HEK293 (cell line): ENCODE measurements around the gene CACNB2.

Source experiments
- CTCF ChIA-PET: fragments of 350-600 bp; formaldehyde crosslinking; extraction: SDS; loops from one replicate; lab custom pipeline; 2021; ENCODE audit warnings: antibody characterized with exemption; lab: Yijun Ruan, JAX
- POLR2A ChIA-PET: fragments of 300-600 bp; formaldehyde crosslinking; extraction: SDS; loops from one replicate; lab custom pipeline; 2020; ENCODE audit warnings: antibody characterized with exemption, inconsistent platforms; lab: Yijun Ruan, JAX
- H3K27ac ChIP-seq: fragments of 200-500 bp; sonication (Bioruptor generic); 2 replicates; pipeline ENCODE4 v1.5.1; 2014; ENCODE audit warnings: low read depth, low read length, control low read depth, inconsistent platforms; ENCODE audit errors: extremely low read depth
- H3K36me3 ChIP-seq, 2 experiments: fragments of 200-500 bp in 1 of 2; sonication (Bioruptor generic) in 1 of 2; 1 replicate in 1 of 2; 2 replicates in 1 of 2; pipeline ENCODE4 v1.5.1; 2014 to 2017; ENCODE audit warnings: inconsistent platforms in 2 of 2, low read length in 2 of 2; ENCODE audit not compliant: control insufficient read depth in 2 of 2, insufficient read depth in 1 of 2
- H3K4me1 ChIP-seq: fragments of 200-500 bp; sonication (Bioruptor generic); 2 replicates; pipeline ENCODE4 v1.5.1; 2014; ENCODE audit warnings: mild to moderate bottlenecking, low read length, inconsistent platforms; ENCODE audit not compliant: control insufficient read depth, insufficient read depth
- H3K4me3 ChIP-seq: 2 replicates; pipeline ENCODE4 v1.5.1; 2011; ENCODE audit warnings: low read depth, mild to moderate bottlenecking, control low read depth, low read length, moderate library complexity
- H3K9me3 ChIP-seq: fragments of 200-500 bp; sonication (Bioruptor generic); 2 replicates; pipeline ENCODE4 v1.5.1; 2014; ENCODE audit warnings: low read depth, low read length, inconsistent platforms; ENCODE audit not compliant: control insufficient read depth, insufficient read depth
- GLI4 ChIP-seq: fragments of 450-650 bp; formaldehyde crosslinking; IDR thresholded peaks from 2 replicates; pipeline ENCODE4 v1.5.1; 2016; ENCODE audit warnings: missing biosample characterization, missing genetic modification characterization
- MEIS1 ChIP-seq: sonication (generic); formaldehyde crosslinking; IDR thresholded peaks from 2 replicates; pipeline ENCODE4 v1.8.1; 2022; ENCODE audit warnings: missing genetic modification reagents, mild to moderate bottlenecking, borderline replicate concordance
- WT1 ChIP-seq: fragments of 450-650 bp; formaldehyde crosslinking; IDR thresholded peaks from 2 replicates; pipeline ENCODE4 v1.5.1; 2016; ENCODE audit warnings: missing biosample characterization, missing genetic modification characterization
- ZNF211 ChIP-seq: fragments of 450-650 bp; formaldehyde crosslinking; IDR thresholded peaks from 2 replicates; pipeline ENCODE4 v1.5.1; 2016; ENCODE audit warnings: low read depth, missing biosample characterization, missing genetic modification characterization
- ZNF221 ChIP-seq: fragments of 450-650 bp; formaldehyde crosslinking; IDR thresholded peaks from 2 replicates; pipeline ENCODE4 v1.5.1; 2017; ENCODE audit warnings: missing biosample characterization, missing genetic modification characterization, borderline replicate concordance
- ZNF416 ChIP-seq: fragments of 450-650 bp; formaldehyde crosslinking; IDR thresholded peaks from 2 replicates; pipeline ENCODE4 v1.5.1; 2016; ENCODE audit warnings: missing biosample characterization, missing genetic modification characterization
- ZNF544 ChIP-seq: fragments of 450-650 bp; formaldehyde crosslinking; IDR thresholded peaks from 2 replicates; pipeline ENCODE4 v1.5.0; 2017; ENCODE audit warnings: missing biosample characterization, missing genetic modification characterization
- TF ChIP-seq, protein P1 (sequence below): fragments of 450-650 bp; formaldehyde crosslinking; IDR thresholded peaks from 2 replicates; pipeline ENCODE4 v1.5.1; 2016; ENCODE audit warnings: missing biosample characterization, missing genetic modification characterization
- TF ChIP-seq, protein P2 (sequence below): fragments of 450-650 bp; formaldehyde crosslinking; IDR thresholded peaks from 2 replicates; pipeline ENCODE4 v1.5.1; 2016; ENCODE audit warnings: missing biosample characterization, missing genetic modification characterization
- TF ChIP-seq, protein P3 (sequence below): fragments of 450-650 bp; formaldehyde crosslinking; IDR thresholded peaks from 2 replicates; pipeline ENCODE4 v1.5.1; 2016; ENCODE audit warnings: missing biosample characterization, missing genetic modification characterization
- TF ChIP-seq, protein P4 (sequence below): fragments of 450-650 bp; formaldehyde crosslinking; IDR thresholded peaks from 2 replicates; pipeline ENCODE4 v1.5.1; 2016; ENCODE audit warnings: missing biosample characterization, missing genetic modification characterization, low read depth
- TF ChIP-seq, protein P5 (sequence below): fragments of 450-650 bp; formaldehyde crosslinking; IDR thresholded peaks from 2 replicates; pipeline ENCODE4 v1.5.1; 2017; ENCODE audit warnings: missing biosample characterization, missing genetic modification characterization
- TF ChIP-seq, protein P6 (sequence below): fragments of 450-650 bp; formaldehyde crosslinking; IDR thresholded peaks from 2 replicates; pipeline ENCODE4 v1.5.1; 2016; ENCODE audit warnings: missing biosample characterization, missing genetic modification characterization

Gene CACNB2

DNA sequence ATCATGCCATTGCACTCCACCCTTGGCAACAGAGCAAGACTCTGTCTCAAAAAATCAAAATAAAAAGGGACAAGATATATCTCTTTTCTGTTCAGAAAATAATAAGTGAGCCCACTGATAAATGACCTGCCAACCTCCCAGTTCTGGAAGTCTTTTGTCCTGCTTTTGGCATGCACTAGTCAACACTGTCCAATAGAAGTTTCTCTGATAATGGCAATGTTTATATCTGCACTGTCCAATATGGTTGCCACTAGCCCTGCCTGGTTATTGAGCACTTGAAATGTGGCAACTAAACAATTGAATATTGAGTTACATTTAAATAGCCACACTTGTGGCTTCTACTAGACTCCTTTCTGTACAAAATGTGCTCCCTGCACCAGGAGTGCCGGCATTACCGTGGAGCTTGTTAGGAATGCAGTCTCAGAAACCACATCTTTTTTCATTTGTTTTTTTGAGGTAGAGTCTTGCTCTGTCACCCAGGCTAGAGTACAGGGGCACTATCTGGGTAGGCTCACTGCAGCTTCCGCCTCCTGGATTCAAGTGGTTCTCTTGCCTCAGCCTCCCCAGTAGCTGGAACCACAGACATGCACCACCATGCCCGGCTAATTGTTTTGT lies 229.7 kb downstream of the CACNB2 start (continued):
- TF ChIP-seq, protein P1, sequence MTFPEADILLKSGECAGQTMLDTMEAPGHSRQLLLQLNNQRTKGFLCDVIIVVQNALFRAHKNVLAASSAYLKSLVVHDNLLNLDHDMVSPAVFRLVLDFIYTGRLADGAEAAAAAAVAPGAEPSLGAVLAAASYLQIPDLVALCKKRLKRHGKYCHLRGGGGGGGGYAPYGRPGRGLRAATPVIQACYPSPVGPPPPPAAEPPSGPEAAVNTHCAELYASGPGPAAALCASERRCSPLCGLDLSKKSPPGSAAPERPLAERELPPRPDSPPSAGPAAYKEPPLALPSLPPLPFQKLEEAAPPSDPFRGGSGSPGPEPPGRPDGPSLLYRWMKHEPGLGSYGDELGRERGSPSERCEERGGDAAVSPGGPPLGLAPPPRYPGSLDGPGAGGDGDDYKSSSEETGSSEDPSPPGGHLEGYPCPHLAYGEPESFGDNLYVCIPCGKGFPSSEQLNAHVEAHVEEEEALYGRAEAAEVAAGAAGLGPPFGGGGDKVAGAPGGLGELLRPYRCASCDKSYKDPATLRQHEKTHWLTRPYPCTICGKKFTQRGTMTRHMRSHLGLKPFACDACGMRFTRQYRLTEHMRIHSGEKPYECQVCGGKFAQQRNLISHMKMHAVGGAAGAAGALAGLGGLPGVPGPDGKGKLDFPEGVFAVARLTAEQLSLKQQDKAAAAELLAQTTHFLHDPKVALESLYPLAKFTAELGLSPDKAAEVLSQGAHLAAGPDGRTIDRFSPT (tag by site-specific recombination) = no peak
- no peak for TF ChIP-seq GLI4
- TF ChIP-seq, all 188 proteins: peak for 0

DNA sequence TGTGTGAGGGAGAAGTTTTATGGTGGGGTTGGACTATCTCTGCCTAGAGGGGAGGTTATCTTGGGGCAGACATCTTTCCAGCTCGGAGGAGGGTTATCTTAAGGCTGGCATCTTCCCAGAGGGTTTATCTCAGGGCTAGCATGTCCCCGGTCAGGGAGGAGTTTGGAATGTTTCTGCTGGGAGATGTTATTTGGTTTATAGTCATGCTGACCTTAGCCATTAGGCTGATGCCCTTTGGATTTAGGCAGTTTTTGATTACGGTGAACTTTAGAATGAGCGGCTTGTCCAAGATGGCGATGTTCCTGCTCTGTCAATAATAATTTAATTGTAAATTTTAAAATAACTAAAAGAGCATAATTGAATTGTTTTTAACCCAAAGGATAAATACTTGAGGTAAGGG lies 236.4 kb downstream of the CACNB2 start:
- H3K27ac ChIP-seq = no peak overlapping the region
- ChIA-PET POLR2A (no interaction called here), CTCF (no interaction called here)
- TF ChIP-seq ZNF416 (tag by site-specific recombination) (no peak), ZNF544 (tag by site-specific recombination) (no peak), ZNF211 (tag by site-specific recombination) (no peak), MEIS1 (CRISPR knock-in tag) (no peak), ZNF221 (tag by site-specific recombination) (no peak), WT1 (tag by site-specific recombination) (no peak)
- TF ChIP-seq, protein P2, sequence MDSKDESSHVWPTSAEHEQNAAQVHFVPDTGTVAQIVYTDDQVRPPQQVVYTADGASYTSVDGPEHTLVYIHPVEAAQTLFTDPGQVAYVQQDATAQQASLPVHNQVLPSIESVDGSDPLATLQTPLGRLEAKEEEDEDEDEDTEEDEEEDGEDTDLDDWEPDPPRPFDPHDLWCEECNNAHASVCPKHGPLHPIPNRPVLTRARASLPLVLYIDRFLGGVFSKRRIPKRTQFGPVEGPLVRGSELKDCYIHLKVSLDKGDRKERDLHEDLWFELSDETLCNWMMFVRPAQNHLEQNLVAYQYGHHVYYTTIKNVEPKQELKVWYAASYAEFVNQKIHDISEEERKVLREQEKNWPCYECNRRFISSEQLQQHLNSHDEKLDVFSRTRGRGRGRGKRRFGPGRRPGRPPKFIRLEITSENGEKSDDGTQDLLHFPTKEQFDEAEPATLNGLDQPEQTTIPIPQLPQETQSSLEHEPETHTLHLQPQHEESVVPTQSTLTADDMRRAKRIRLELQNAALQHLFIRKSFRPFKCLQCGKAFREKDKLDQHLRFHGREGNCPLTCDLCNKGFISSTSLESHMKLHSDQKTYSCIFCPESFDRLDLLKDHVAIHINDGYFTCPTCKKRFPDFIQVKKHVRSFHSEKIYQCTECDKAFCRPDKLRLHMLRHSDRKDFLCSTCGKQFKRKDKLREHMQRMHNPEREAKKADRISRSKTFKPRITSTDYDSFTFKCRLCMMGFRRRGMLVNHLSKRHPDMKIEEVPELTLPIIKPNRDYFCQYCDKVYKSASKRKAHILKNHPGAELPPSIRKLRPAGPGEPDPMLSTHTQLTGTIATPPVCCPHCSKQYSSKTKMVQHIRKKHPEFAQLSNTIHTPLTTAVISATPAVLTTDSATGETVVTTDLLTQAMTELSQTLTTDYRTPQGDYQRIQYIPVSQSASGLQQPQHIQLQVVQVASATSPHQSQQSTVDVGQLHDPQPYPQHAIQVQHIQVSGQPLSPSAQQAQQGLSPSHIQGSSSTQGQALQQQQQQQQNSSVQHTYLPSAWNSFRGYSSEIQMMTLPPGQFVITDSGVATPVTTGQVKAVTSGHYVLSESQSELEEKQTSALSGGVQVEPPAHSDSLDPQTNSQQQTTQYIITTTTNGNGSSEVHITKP (tag by site-specific recombination) = no peak
- TF ChIP-seq, protein P3, sequence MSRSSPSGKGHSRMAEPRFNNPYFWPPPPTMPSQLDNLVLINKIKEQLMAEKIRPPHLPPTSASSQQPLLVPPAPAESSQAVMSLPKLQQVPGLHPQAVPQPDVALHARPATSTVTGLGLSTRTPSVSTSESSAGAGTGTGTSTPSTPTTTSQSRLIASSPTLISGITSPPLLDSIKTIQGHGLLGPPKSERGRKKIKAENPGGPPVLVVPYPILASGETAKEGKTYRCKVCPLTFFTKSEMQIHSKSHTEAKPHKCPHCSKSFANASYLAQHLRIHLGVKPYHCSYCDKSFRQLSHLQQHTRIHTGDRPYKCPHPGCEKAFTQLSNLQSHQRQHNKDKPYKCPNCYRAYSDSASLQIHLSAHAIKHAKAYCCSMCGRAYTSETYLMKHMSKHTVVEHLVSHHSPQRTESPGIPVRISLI (tag by site-specific recombination) = no peak
- TF ChIP-seq, protein P4, sequence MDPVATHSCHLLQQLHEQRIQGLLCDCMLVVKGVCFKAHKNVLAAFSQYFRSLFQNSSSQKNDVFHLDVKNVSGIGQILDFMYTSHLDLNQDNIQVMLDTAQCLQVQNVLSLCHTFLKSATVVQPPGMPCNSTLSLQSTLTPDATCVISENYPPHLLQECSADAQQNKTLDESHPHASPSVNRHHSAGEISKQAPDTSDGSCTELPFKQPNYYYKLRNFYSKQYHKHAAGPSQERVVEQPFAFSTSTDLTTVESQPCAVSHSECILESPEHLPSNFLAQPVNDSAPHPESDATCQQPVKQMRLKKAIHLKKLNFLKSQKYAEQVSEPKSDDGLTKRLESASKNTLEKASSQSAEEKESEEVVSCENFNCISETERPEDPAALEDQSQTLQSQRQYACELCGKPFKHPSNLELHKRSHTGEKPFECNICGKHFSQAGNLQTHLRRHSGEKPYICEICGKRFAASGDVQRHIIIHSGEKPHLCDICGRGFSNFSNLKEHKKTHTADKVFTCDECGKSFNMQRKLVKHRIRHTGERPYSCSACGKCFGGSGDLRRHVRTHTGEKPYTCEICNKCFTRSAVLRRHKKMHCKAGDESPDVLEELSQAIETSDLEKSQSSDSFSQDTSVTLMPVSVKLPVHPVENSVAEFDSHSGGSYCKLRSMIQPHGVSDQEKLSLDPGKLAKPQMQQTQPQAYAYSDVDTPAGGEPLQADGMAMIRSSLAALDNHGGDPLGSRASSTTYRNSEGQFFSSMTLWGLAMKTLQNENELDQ = no peak
- TF ChIP-seq, protein P5, sequence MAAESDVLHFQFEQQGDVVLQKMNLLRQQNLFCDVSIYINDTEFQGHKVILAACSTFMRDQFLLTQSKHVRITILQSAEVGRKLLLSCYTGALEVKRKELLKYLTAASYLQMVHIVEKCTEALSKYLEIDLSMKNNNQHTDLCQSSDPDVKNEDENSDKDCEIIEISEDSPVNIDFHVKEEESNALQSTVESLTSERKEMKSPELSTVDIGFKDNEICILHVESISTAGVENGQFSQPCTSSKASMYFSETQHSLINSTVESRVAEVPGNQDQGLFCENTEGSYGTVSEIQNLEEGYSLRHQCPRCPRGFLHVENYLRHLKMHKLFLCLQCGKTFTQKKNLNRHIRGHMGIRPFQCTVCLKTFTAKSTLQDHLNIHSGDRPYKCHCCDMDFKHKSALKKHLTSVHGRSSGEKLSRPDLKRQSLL (tag by site-specific recombination) = no peak
- TF ChIP-seq, protein P6, sequence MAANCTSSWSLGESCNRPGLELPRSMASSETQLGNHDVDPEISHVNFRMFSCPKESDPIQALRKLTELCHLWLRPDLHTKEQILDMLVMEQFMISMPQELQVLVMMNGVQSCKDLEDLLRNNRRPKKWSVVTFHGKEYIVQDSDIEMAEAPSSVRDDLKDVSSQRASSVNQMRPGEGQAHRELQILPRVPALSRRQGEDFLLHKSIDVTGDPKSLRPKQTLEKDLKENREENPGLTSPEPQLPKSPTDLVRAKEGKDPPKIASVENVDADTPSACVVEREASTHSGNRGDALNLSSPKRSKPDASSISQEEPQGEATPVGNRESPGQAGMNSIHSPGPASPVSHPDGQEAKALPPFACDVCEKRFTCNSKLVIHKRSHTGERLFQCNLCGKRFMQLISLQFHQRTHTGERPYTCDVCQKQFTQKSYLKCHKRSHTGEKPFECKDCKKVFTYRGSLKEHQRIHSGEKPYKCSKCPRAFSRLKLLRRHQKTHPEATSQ (tag by site-specific recombination) = no peak
- H3K36me3 ChIP-seq = no peaks in the 10 kb centered on the region
- no peaks in the 10 kb centered on the region for H3K4me1 ChIP-seq
- no peaks in the 10 kb centered on the region for H3K9me3 ChIP-seq
- no peak overlapping the region for H3K4me3 ChIP-seq
